Measurements from ENCODE around the gene CDK5. TPM values are rescaled to one million over a fixed set of nuclear protein-coding genes. Genes with fewer than 3 reads are reported as not detected.
A peak's percentile ranks its signal among the peaks of the same experiment; 100 is the strongest.

Gene CDK5
- total and polyA plus RNA-seq, 12 donors, result 15.4 to 29.8 (median 19.7) TPM

- Histone ChIP-seq H3K27ac (peak within 1 kb of the TSS in 4 of 5 donors; percentile 74 to 96 (median 90)), H3K4me1 (replicated peaks in 1 of 2) (peaks cover 48 to 63% of the 10 kb centered on the region in 2 donors), H3K9me3 (replicated peaks in 1 of 3) (no peaks in the 10 kb centered on the region), H3K36me3 (replicated peaks in 1 of 2) (no peaks in the 10 kb centered on the region), H3K27me3 (no peaks in the 10 kb centered on the region), H3K4me3 (peak within 1 kb of the TSS; percentile 33 to 97 (median 59))
- WGBS, 4 donors, result 0 to 1% (median 0%) methylated on average over 12 to 69 of the region's 69 CpGs
- DNase-seq, result peak; percentile 70 to 88 (median 80)
- no peak for TF ChIP-seq CTCF (IDR thresholded peaks at IDR 0.05)
- peak; percentile 4 to 16 for TF ChIP-seq POLR2A (IDR thresholded peaks at IDR 0.05)
- intact Hi-C loops (cut with DNase I), result no loop called here
Measured at GRCh38 chr7:151083071-151083823, 25.6 kb upstream of the CDK5 start, which contains the start of gene TMUB1. TSS of gene TMUB1 (minus strand) at chr7:151083493. CDS start at chr7:151082563, 930 bp downstream.

- intact Hi-C loops (cut with DNase I), result no loop called here
- H3K36me3 ChIP-seq (replicated peaks in 1 of 2), result no peaks in the 10 kb centered on the region
- no peaks in the 10 kb centered on the region for H3K27me3 ChIP-seq
- H3K9me3 ChIP-seq (replicated peaks in 1 of 3), result no peaks in the 10 kb centered on the region
- peak overlapping the region; percentile 33 to 97 (median 59) for H3K4me3 ChIP-seq
- peak in 2 of 7 donors; percentile 36 to 43 for DNase-seq
- H3K4me1 ChIP-seq (replicated peaks in 1 of 2), result peaks cover 41 to 63% of the 10 kb centered on the region in 2 donors
- WGBS, 4 donors, result 52 to 57% (median 53%) methylated on average over 31 to 42 of the region's 42 CpGs
- H3K27ac ChIP-seq, result peak overlapping the region; percentile 69 to 96 (median 90)
- TF ChIP-seq POLR2A (IDR thresholded peaks at IDR 0.05), result no peak
- TF ChIP-seq CTCF (IDR thresholded peaks at IDR 0.05), result no peak
Measured at GRCh38 chr7:151082141-151083070, 24.7 kb upstream of the CDK5 start.

DNA sequence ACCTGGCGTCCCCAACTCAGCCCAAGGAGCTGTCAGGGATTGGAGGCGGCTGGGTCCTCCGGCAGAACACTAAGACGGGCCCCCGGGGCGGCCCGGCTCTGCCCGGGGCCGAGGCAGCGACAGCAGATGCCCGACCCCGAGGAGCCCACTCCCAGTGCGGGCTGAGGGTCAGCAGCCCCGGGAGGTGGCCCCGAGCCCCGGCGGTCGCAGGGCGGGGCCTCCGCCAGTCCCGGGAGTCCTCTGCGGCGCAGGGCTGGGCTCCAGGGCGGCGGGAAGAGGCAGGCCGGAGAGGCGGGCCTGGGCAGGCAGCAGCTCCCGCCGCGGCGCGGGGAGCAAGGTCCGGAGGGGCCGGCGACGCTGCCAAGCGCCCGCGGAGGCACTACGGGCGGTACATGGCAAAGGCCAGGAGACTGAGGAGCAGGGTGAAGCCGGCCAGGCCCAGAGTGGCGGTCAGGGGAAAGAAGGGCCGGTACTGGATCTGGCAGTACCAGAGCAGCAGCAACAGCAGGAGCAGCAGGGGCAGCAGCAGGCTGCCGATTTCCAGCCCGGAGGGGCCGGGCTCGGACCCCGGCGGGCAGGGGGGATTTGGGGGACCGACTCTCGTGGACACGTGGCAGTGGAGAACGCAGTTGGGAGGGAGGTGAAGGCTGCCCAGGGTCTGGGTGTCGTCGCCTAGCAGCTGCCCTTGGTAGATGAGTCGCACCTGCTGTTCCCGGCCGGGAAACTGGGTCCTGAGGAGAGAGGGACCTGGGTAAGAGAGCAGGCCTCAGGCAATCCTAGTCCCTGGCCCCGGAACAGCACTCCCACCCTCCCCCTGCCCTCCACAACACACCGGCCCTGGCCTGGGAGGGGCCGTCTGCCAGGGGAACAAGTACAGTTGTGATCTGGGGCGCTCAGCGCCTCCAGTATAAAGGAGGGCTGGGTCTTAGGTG is 23.7 kb upstream of the CDK5 start:
- H3K9me3 ChIP-seq (replicated peaks in 1 of 3), result no peaks in the 10 kb centered on the region
- TF ChIP-seq CTCF (IDR thresholded peaks at IDR 0.05) (no peak), POLR2A (IDR thresholded peaks at IDR 0.05) (no peak)
- peak overlapping the region; percentile 69 to 96 (median 90) for H3K27ac ChIP-seq
- no peaks in the 10 kb centered on the region for H3K36me3 ChIP-seq (replicated peaks in 1 of 2)
- peak overlapping the region in 2 of 4 donors; percentile 55 to 77 for H3K4me3 ChIP-seq
- WGBS, 4 donors, result 20 to 44% (median 24%) methylated on average over 15 to 64 of the region's 64 CpGs; no CpG with 5 or more reads in 1 of the 4 donors
- intact Hi-C loops (cut with DNase I), result no loop called here
- H3K27me3 ChIP-seq, result no peaks in the 10 kb centered on the region
- peak in 4 of 7 donors; percentile 42 to 70 (median 48) for DNase-seq
- peaks cover 41 to 64% of the 10 kb centered on the region in 2 donors for H3K4me1 ChIP-seq (replicated peaks in 1 of 2)

All from adrenal gland (tissue), 12 donors.